GM13976 (cell line): ENCODE data around the gene KCNQ1.

Experiments
- DNase-seq: peaks from one replicate; pipeline ENCODE4 v3.0.0; 2012; ENCODE audit warnings: low spot score
- in situ Hi-C: fragments of 300-500 bp; cut with MboI; formaldehyde crosslinking; loops from one replicate; pipeline ENCODE4 v1.12.0; 2022; ENCODE audit warnings: low sequenced_read_pairs, mixed read lengths, inconsistent platforms; ENCODE audit not compliant: unreplicated experiment
- TF ChIP-seq, protein P1 (sequence below): IDR thresholded peaks from 2 replicates; pipeline ENCODE4 v1.5.1; 2012; ENCODE audit warnings: borderline replicate concordance, mild to moderate bottlenecking; ENCODE audit not compliant: insufficient read depth; ENCODE audit errors: extremely low read depth, missing control alignments, control extremely low read depth

Gene KCNQ1

DNA sequence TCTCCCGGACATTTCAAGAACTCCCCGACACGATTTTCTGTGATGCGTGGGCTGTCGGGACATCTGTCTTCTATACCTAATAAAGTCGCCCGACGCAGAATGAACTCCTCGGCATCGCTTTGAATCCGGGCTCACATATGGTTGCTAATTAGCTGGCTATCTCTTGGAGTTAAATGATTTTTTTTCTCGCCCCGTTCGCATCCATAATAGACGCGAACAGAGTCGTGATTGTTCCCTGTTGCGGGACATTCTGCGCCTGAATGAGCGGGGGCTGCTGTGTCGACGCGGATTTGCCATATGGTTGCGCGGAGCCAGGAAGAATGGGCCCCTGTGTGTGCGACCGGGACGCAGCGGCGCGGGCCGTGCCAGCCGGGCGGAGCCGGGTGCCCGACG is 424.3 kb downstream of the KCNQ1 start:
- TF ChIP-seq, protein P1, sequence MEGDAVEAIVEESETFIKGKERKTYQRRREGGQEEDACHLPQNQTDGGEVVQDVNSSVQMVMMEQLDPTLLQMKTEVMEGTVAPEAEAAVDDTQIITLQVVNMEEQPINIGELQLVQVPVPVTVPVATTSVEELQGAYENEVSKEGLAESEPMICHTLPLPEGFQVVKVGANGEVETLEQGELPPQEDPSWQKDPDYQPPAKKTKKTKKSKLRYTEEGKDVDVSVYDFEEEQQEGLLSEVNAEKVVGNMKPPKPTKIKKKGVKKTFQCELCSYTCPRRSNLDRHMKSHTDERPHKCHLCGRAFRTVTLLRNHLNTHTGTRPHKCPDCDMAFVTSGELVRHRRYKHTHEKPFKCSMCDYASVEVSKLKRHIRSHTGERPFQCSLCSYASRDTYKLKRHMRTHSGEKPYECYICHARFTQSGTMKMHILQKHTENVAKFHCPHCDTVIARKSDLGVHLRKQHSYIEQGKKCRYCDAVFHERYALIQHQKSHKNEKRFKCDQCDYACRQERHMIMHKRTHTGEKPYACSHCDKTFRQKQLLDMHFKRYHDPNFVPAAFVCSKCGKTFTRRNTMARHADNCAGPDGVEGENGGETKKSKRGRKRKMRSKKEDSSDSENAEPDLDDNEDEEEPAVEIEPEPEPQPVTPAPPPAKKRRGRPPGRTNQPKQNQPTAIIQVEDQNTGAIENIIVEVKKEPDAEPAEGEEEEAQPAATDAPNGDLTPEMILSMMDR = no peak
- in situ Hi-C loops = no loop called here
- no peak for DNase-seq

DNA sequence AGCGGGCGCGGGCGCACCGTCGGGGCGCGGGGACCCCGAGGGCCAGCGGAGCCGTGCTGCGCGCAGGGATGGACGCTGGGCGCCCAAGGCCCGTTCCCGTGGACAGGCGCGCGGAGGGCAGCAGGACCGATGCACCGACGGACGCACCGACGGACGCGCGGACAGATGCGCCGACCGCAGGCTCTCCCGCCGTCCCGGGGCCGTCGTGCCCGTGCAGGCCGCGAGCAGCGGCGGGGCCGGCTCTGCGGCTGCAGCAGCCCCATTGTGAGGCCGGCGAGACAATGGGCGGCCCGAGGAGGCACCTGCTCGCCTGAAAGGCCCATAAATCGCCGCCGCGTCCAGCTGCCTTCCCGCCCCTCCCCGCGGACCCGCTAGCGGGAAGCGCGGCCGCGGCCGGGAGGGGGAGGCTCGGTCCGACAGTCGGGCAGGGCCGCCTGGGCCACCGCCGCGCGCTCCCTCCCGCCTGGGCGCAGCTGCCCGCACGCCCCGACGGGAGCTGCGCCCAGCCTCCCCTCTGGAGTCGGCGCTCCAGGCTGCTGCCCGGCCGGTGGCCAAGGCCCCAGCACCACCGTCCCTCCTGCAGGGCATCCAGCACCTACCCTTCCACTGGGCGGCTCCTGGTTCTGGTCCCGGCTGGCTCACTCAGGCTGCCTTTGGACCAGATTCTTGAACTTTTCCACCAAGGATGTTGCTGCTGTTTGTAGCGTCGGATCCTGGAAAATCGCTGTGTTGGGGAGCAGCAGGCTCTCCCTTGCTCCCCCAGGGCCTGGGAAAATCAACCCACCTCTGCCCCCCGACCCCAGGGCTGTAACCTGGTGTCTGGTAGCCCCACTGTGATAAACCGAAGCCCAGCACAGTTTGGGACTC is 425.0 kb downstream of the KCNQ1 start:
- in situ Hi-C loops = loop anchor here (10.0 kb wide), 1 partner anchor 435 kb away; no protein-coding TSS in a partner anchor
- no peak for DNase-seq
- TF ChIP-seq, protein P1 = no peak

DNA sequence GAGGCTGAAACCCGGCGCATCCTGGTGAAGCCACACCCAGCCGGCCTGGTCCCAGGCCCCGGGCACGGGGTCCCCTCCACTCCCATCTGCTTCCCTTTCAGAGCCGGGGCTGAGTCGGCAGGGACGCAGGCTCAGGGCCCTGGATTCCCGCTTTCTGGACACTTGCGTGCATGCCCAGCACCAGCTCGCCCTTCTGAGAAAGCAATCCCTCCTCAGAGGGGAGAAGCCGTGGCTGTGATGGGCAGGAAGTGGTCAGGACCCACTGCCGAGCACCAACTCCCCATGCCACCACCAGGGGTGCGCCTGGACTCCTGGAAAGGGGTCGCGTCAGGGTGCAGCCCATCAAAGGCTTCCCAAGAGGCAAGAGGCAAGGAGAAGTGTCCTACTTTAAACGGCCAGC is 425.7 kb downstream of the KCNQ1 start:
- no peak for DNase-seq
- in situ Hi-C loops = loop anchor here (10.0 kb wide), 1 partner anchor 436 kb away; no protein-coding TSS in a partner anchor
- TF ChIP-seq, protein P1 = no peak

DNA sequence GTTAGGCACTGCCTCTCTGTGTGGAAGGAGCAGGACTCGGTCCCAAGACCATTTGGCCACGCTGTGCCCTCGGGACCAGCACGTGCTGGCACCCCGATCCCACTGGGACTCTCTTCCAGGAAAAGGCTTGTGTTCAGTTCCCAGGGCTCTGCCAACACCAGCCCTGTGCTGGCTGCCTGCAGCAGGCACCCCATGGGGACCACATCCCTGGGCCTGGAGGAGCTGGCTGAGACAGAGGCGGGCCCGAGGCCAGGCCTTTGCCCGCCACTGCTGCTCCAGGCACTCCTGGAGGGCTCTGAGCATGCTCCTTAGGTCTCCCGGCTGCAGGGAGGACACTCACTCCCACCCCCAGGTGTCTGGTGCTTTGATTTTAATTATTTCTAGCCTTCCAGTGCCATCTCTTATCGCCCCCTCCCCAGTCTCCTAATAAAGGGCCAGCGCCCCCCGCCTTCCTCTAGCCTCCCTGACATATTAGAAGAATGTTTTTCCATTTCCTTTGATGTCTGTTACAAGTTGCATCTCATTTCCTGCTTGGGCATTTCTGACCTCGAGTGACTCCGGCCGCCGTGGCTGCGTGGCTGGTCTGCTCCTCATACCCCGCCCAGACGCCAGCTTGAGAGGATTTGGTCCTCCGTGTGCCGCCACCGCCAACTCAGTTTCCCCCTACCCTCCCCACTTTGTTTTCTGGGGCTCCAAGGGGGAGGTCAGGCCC is 426.3 kb downstream of the KCNQ1 start:
- TF ChIP-seq, protein P1 = no peak
- DNase-seq = no peak
- in situ Hi-C loops = loop anchor here (10.0 kb wide), 1 partner anchor 436 kb away; no protein-coding TSS in a partner anchor

DNA sequence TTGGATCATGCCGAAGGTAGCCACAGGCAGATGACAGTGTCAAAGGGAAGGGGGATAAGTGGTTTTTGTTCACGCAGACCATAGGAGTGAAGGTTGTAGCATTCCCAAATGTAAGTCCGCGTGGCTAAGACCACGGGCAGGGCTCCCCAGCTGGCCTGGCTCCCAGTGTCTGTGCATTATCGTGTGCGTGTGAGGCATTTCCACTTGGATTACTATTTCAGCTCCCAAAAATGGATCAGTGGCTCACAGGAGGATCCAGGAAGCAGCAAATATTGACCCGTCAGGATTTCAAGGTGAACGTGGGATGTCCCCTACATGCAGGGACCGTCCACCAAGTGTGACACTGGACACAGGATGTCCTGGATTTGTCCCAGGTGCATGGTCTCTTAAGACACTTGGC is 430.2 kb downstream of the KCNQ1 start:
- TF ChIP-seq, protein P1 = no peak
- in situ Hi-C loops = loop anchor here (10.0 kb wide), 1 partner anchor 440 kb away; no protein-coding TSS in a partner anchor
- no peak for DNase-seq

DNA sequence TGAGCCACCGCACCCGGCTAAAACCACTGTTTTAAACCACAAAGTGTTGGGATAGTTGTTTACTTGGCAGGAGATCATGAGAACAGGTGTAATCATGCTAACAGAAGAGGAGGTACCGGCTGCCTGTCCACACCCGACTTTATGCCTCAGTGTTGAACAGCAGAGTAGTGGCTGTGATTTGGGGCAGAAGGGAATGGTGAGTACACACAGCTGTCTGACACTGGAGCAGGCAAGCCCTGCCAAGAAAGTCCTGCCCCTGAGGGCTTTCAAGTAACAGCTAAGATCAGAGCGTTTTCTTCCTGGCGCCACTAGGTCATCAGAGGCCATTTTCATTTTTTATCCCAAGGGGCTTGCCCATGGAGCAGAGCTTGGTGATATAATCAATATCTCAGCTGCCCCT is 432.7 kb downstream of the KCNQ1 start:
- no peak for DNase-seq
- in situ Hi-C loops = loop anchor here (10.0 kb wide), 1 partner anchor 443 kb away; no protein-coding TSS in a partner anchor
- TF ChIP-seq, protein P1 = no peak
